H1 (cell line): ENCODE data around the gene FNDC1.

Experiments used
- CBX8 ChIP-seq: fragments of 300-800, 300-1000 bp; sonication (generic); IDR thresholded peaks from 2 replicates; pipeline ENCODE4 v1.7.1; 2016; ENCODE audit warnings: low read depth, low read length, borderline replicate concordance
- CREB1 ChIP-seq: IDR thresholded peaks from 2 replicates; pipeline ENCODE4 v1.6.1; 2012; ENCODE audit warnings: inconsistent platforms
- EZH2 ChIP-seq: fragments of 200-600 bp; sonication (generic); IDR thresholded peaks from 2 replicates; pipeline ENCODE4 v1.7.1; 2012; ENCODE audit warnings: low read depth, mild to moderate bottlenecking, moderate library complexity, low read length, inconsistent platforms; ENCODE audit not compliant: severe bottlenecking
- GABPA ChIP-seq: IDR thresholded peaks from 2 replicates; pipeline ENCODE4 v1.6.1; 2011; ENCODE audit warnings: mild to moderate bottlenecking, low read length, moderate library complexity, borderline replicate concordance; ENCODE audit not compliant: insufficient read depth
- POLR2A ChIP-seq, 2 experiments: IDR thresholded peaks; 1 replicate in 1 of 2; 2 replicates in 1 of 2; pipeline ENCODE4 v1.6.1; 2011; ENCODE audit warnings: low read depth in 2 of 2, low read length in 2 of 2, mild to moderate bottlenecking in 2 of 2; ENCODE audit errors: control extremely low read depth in 1 of 2
- POLR2AphosphoS5 ChIP-seq: IDR thresholded peaks from 2 replicates; pipeline ENCODE4 v1.6.1; 2011; ENCODE audit warnings: low read depth, low read length
- RAD21 ChIP-seq, 2 experiments: IDR thresholded peaks in 1 of 2; conservative IDR thresholded peaks in 1 of 2; 2 replicates each; pipeline ENCODE4 v1.6.1; 2011; ENCODE audit warnings: low read depth in 2 of 2, low read length in 2 of 2, improper control_type of control experiment in 1 of 2, inconsistent platforms in 1 of 2, mild to moderate bottlenecking in 1 of 2, moderate library complexity in 1 of 2
- RBBP5 ChIP-seq: IDR thresholded peaks from 2 replicates; pipeline ENCODE4 v1.7.1; 2012; ENCODE audit warnings: low read depth, mild to moderate bottlenecking, inconsistent platforms, low read length, moderate library complexity, borderline replicate concordance
- RXRA ChIP-seq: IDR thresholded peaks from 2 replicates; pipeline ENCODE4 v1.6.1; 2011; ENCODE audit warnings: low read depth, mild to moderate bottlenecking, low read length, moderate library complexity; ENCODE audit not compliant: insufficient read depth
- SP2 ChIP-seq: IDR thresholded peaks from 2 replicates; pipeline ENCODE4 v1.6.1; 2012; ENCODE audit warnings: mild to moderate bottlenecking, low read length, inconsistent platforms
- TAF7 ChIP-seq: optimal IDR thresholded peaks from 2 replicates; pipeline ENCODE3; 2011; ENCODE audit warnings: low read depth, mild to moderate bottlenecking, inconsistent platforms, low read length, moderate library complexity, borderline replicate concordance
- TF ChIP-seq, protein P1 (sequence below), 3 experiments: IDR thresholded peaks; 1 replicate in 2 of 3; 2 replicates in 1 of 3; pipeline versions ENCODE4 v1.5.1 to v1.6.1; 2011; ENCODE audit warnings: low read length in 3 of 3, mild to moderate bottlenecking in 3 of 3, inconsistent platforms in 2 of 3, low read depth in 1 of 3, moderate library complexity in 1 of 3; ENCODE audit not compliant: insufficient read depth in 1 of 3; ENCODE audit errors: control extremely low read depth in 1 of 3
- TF ChIP-seq, protein P2 (sequence below): fragments of 300-600 bp; sonication (generic); IDR thresholded peaks from 2 replicates; pipeline ENCODE4 v1.7.1; 2012; ENCODE audit warnings: low read length, moderate library complexity, mild to moderate bottlenecking, inconsistent platforms; ENCODE audit not compliant: insufficient replicate concordance
- TF ChIP-seq, protein P3 (sequence below): IDR thresholded peaks from 2 replicates; pipeline ENCODE4 v1.6.1; 2011; ENCODE audit warnings: low read depth, mild to moderate bottlenecking, low read length; ENCODE audit not compliant: insufficient read depth

DNA sequence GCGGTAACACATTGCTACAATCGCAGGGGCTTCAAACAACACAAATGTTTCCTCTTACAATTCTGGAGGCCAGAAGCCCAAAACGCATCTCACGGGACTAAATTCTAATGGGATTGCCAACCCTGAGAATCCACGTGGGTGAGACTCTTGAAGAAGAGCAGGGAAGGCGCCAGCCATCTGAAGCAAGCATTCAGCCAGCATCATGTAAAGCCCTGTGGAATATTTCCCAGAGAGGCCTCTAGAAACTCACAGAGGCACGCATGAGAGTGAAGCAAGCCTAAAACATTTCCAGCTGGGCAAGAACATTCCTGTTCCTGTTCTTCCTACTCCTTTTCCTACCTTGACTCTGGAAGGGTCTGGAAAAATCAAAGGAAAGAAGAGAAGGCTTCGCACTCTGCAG, 19.6 kb upstream of the FNDC1 start:
- TF ChIP-seq SP2: no peak
- TF ChIP-seq, protein P1, sequence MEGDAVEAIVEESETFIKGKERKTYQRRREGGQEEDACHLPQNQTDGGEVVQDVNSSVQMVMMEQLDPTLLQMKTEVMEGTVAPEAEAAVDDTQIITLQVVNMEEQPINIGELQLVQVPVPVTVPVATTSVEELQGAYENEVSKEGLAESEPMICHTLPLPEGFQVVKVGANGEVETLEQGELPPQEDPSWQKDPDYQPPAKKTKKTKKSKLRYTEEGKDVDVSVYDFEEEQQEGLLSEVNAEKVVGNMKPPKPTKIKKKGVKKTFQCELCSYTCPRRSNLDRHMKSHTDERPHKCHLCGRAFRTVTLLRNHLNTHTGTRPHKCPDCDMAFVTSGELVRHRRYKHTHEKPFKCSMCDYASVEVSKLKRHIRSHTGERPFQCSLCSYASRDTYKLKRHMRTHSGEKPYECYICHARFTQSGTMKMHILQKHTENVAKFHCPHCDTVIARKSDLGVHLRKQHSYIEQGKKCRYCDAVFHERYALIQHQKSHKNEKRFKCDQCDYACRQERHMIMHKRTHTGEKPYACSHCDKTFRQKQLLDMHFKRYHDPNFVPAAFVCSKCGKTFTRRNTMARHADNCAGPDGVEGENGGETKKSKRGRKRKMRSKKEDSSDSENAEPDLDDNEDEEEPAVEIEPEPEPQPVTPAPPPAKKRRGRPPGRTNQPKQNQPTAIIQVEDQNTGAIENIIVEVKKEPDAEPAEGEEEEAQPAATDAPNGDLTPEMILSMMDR (IDR thresholded peaks at IDR 0.05; ENCODE audit: control extremely low read depth in 1 of 3, insufficient read depth in 1 of 3, low read depth in 1 of 3, low read length in 3 of 3): no peak
- no peak for TF ChIP-seq EZH2
- TF ChIP-seq POLR2A (IDR thresholded peaks at IDR 0.05; ENCODE audit: control extremely low read depth in 1 of 2, low read depth in 2 of 2, low read length in 2 of 2): no peak
- TF ChIP-seq RXRA: no peak
- TF ChIP-seq, protein P2, sequence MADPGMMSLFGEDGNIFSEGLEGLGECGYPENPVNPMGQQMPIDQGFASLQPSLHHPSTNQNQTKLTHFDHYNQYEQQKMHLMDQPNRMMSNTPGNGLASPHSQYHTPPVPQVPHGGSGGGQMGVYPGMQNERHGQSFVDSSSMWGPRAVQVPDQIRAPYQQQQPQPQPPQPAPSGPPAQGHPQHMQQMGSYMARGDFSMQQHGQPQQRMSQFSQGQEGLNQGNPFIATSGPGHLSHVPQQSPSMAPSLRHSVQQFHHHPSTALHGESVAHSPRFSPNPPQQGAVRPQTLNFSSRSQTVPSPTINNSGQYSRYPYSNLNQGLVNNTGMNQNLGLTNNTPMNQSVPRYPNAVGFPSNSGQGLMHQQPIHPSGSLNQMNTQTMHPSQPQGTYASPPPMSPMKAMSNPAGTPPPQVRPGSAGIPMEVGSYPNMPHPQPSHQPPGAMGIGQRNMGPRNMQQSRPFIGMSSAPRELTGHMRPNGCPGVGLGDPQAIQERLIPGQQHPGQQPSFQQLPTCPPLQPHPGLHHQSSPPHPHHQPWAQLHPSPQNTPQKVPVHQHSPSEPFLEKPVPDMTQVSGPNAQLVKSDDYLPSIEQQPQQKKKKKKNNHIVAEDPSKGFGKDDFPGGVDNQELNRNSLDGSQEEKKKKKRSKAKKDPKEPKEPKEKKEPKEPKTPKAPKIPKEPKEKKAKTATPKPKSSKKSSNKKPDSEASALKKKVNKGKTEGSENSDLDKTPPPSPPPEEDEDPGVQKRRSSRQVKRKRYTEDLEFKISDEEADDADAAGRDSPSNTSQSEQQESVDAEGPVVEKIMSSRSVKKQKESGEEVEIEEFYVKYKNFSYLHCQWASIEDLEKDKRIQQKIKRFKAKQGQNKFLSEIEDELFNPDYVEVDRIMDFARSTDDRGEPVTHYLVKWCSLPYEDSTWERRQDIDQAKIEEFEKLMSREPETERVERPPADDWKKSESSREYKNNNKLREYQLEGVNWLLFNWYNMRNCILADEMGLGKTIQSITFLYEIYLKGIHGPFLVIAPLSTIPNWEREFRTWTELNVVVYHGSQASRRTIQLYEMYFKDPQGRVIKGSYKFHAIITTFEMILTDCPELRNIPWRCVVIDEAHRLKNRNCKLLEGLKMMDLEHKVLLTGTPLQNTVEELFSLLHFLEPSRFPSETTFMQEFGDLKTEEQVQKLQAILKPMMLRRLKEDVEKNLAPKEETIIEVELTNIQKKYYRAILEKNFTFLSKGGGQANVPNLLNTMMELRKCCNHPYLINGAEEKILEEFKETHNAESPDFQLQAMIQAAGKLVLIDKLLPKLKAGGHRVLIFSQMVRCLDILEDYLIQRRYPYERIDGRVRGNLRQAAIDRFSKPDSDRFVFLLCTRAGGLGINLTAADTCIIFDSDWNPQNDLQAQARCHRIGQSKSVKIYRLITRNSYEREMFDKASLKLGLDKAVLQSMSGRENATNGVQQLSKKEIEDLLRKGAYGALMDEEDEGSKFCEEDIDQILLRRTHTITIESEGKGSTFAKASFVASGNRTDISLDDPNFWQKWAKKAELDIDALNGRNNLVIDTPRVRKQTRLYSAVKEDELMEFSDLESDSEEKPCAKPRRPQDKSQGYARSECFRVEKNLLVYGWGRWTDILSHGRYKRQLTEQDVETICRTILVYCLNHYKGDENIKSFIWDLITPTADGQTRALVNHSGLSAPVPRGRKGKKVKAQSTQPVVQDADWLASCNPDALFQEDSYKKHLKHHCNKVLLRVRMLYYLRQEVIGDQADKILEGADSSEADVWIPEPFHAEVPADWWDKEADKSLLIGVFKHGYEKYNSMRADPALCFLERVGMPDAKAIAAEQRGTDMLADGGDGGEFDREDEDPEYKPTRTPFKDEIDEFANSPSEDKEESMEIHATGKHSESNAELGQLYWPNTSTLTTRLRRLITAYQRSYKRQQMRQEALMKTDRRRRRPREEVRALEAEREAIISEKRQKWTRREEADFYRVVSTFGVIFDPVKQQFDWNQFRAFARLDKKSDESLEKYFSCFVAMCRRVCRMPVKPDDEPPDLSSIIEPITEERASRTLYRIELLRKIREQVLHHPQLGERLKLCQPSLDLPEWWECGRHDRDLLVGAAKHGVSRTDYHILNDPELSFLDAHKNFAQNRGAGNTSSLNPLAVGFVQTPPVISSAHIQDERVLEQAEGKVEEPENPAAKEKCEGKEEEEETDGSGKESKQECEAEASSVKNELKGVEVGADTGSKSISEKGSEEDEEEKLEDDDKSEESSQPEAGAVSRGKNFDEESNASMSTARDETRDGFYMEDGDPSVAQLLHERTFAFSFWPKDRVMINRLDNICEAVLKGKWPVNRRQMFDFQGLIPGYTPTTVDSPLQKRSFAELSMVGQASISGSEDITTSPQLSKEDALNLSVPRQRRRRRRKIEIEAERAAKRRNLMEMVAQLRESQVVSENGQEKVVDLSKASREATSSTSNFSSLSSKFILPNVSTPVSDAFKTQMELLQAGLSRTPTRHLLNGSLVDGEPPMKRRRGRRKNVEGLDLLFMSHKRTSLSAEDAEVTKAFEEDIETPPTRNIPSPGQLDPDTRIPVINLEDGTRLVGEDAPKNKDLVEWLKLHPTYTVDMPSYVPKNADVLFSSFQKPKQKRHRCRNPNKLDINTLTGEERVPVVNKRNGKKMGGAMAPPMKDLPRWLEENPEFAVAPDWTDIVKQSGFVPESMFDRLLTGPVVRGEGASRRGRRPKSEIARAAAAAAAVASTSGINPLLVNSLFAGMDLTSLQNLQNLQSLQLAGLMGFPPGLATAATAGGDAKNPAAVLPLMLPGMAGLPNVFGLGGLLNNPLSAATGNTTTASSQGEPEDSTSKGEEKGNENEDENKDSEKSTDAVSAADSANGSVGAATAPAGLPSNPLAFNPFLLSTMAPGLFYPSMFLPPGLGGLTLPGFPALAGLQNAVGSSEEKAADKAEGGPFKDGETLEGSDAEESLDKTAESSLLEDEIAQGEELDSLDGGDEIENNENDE: no peak
- TF ChIP-seq GABPA: no peak
- no peak for TF ChIP-seq TAF7
- TF ChIP-seq CREB1: no peak
- TF ChIP-seq, protein P3, sequence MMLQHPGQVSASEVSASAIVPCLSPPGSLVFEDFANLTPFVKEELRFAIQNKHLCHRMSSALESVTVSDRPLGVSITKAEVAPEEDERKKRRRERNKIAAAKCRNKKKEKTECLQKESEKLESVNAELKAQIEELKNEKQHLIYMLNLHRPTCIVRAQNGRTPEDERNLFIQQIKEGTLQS: no peak
- TF ChIP-seq RBBP5: no peak
- TF ChIP-seq RAD21 (IDR thresholded peaks at IDR 0.05 in 1 of 2, conservative IDR thresholded peaks at IDR 0.05 in 1 of 2; ENCODE audit: low read depth in 2 of 2, low read length in 2 of 2): no peak
- TF ChIP-seq CBX8: no peak
- no peak for TF ChIP-seq POLR2AphosphoS5
